HEK293T (cell line): ENCODE results near the gene DENND1B.

Source experiments
- ARNT ChIP-seq: fragments of 450-650 bp; IDR thresholded peaks from 2 replicates; pipeline ENCODE4 v1.6.1; 2017; ENCODE audit warnings: mild to moderate bottlenecking
- BHLHE40 ChIP-seq: fragments of 450-650 bp; IDR thresholded peaks from 2 replicates; pipeline ENCODE4 v1.6.1; 2016; ENCODE audit warnings: mild to moderate bottlenecking, moderate library complexity, borderline replicate concordance
- CTBP1 ChIP-seq: fragments of 450-650 bp; IDR thresholded peaks from 2 replicates; pipeline ENCODE4 v1.6.1; 2016; ENCODE audit warnings: borderline replicate concordance
- ELF4 ChIP-seq: fragments of 450-650 bp; IDR thresholded peaks from 2 replicates; pipeline ENCODE4 v1.6.1; 2017; ENCODE audit warnings: antibody characterized with exemption
- FOXM1 ChIP-seq: fragments of 450-650 bp; IDR thresholded peaks from 2 replicates; pipeline ENCODE4 v1.6.1; 2017; ENCODE audit warnings: mild to moderate bottlenecking, borderline replicate concordance
- HDGF ChIP-seq: fragments of 450-650 bp; IDR thresholded peaks from 2 replicates; pipeline ENCODE4 v1.6.1; 2017; ENCODE audit warnings: antibody characterized with exemption, borderline replicate concordance
- L3MBTL2 ChIP-seq: fragments of 450-650 bp; conservative IDR thresholded peaks from 2 replicates; pipeline ENCODE4 v1.6.1; 2016; ENCODE audit warnings: mild to moderate bottlenecking
- PKNOX1 ChIP-seq: fragments of 450-650 bp; IDR thresholded peaks from 2 replicates; pipeline ENCODE4 v1.6.1; 2016
- SP1 ChIP-seq: fragments of 450-650 bp; IDR thresholded peaks from 2 replicates; pipeline ENCODE4 v1.6.1; 2017
- ZNF384 ChIP-seq: fragments of 450-650 bp; IDR thresholded peaks from 2 replicates; pipeline ENCODE4 v1.6.1; 2016

GRCh38 chr1:197496722-197497121 is 278.6 kb downstream of the DENND1B start:
- TF ChIP-seq L3MBTL2 (no peak), BHLHE40 (no peak), FOXM1 (no peak), ZNF384 (no peak), HDGF (no peak), ARNT (no peak), ELF4 (no peak), PKNOX1 (no peak), SP1 (no peak), CTBP1 (no peak)
